ENCODE data around the gene ADK. TPM values are rescaled to one million over a fixed set of nuclear protein-coding genes. Genes with fewer than 3 reads are reported as not detected.

ADK gene
- total RNA-seq, 1 experiment from 2014 or later, result 26.8 TPM

DNA sequence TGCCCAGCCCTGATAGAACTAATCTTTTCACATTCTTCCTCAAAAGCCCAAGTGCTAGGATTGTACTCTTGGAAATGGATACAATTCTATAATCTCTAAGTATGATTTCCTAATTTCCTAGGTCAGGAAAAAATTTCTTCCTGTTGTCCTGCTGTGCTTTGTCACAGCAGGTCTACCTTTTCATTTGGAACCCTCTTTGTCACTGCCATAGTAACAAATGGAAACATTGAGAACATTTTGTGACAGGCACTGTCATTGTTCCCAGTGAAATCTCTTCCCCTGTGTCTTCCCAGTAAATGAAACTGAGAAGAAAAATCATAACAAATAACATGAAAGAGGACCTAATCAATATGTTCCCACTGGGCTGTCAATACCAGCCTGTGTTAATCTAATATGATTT is 524.5 kb downstream of the ADK start:
- Histone ChIP-seq H4K20me1 (ENCODE audit: control insufficient read depth, insufficient read depth, insufficient read length) (no peaks in the 10 kb centered on the region), H2BK12ac (ENCODE audit: insufficient read length, low read depth, low read length) (no peak overlapping the region)

More for the DNA sequence above, 524.5 kb downstream of the ADK start:
- Mint-ChIP-seq H3K27ac (no peak overlapping the region), H3K27me3 (ENCODE audit: low read depth) (no peaks in the 10 kb centered on the region), H3K36me3 (ENCODE audit: insufficient read depth in 1 of 3, low read depth in 3 of 3) (peaks cover 0 to 3% (median 0%) of the 10 kb centered on the region in 3 experiments; a peak in 3 of 7 replicates), H3K4me3 (no peak overlapping the region), H3K4me1 (peaks cover 4 to 5% of the 10 kb centered on the region in 2 experiments; a peak in 2 of 4 replicates), H3K9me3 (no peaks in the 10 kb centered on the region)
- Histone ChIP-seq H3K9me3 (ENCODE audit: control insufficient read depth, low read depth, low read length) (no peaks in the 10 kb centered on the region), H3K4me2 (ENCODE audit: insufficient read depth, insufficient read length, low read length) (no peak overlapping the region), H2BK5ac (ENCODE audit: insufficient read length, low read length) (no peak overlapping the region), H2AK5ac (ENCODE audit: insufficient read length, low read length) (no peak overlapping the region), H3K27me3 (ENCODE audit: insufficient read depth, low read length) (no peaks in the 10 kb centered on the region), H3K9ac (ENCODE audit: extremely low read depth, insufficient read length, low read length) (no peak overlapping the region), H3K14ac (ENCODE audit: insufficient read depth, low read length) (no peak overlapping the region), H4K8ac (replicated peaks; ENCODE audit: insufficient read length, low read depth, low read length) (no peak overlapping the region), H3T11ph (ENCODE audit: low read length) (no peak overlapping the region), H3K56ac (ENCODE audit: insufficient read length, low read depth, low read length) (no peak overlapping the region), H2BK120ac (ENCODE audit: low read depth, low read length, poor library complexity, severe bottlenecking) (no peak overlapping the region), H3K4ac (ENCODE audit: low read depth, low read length) (no peak overlapping the region), H3K18ac (ENCODE audit: insufficient read length, low read depth, low read length) (no peak overlapping the region), H4K5ac (ENCODE audit: insufficient read length, low read depth, low read length) (no peak overlapping the region), H4K91ac (ENCODE audit: insufficient read length, low read depth, low read length) (no peak overlapping the region), H3K23me2 (ENCODE audit: insufficient read length, low read depth, low read length, poor library complexity, severe bottlenecking) (no peaks in the 10 kb centered on the region), H3K23ac (ENCODE audit: insufficient read length, low read depth, low read length) (no peak overlapping the region), H2AFZ (ENCODE audit: low read length) (no peak overlapping the region), H2BK15ac (ENCODE audit: low read depth, low read length) (no peak overlapping the region), H3K27ac (ENCODE audit: insufficient read length, low read depth, low read length) (no peak overlapping the region), H3K79me1 (ENCODE audit: insufficient read depth, low read depth, low read length, poor library complexity, severe bottlenecking) (no peaks in the 10 kb centered on the region), H2BK20ac (ENCODE audit: low read depth, low read length, poor library complexity, severe bottlenecking) (no peak overlapping the region), H3K4me1 (ENCODE audit: insufficient read depth, low read length) (no peaks in the 10 kb centered on the region), H3K79me2 (ENCODE audit: insufficient read depth, low read length) (no peaks in the 10 kb centered on the region)
- no peak for DNase-seq
- TF ChIP-seq, protein P1, sequence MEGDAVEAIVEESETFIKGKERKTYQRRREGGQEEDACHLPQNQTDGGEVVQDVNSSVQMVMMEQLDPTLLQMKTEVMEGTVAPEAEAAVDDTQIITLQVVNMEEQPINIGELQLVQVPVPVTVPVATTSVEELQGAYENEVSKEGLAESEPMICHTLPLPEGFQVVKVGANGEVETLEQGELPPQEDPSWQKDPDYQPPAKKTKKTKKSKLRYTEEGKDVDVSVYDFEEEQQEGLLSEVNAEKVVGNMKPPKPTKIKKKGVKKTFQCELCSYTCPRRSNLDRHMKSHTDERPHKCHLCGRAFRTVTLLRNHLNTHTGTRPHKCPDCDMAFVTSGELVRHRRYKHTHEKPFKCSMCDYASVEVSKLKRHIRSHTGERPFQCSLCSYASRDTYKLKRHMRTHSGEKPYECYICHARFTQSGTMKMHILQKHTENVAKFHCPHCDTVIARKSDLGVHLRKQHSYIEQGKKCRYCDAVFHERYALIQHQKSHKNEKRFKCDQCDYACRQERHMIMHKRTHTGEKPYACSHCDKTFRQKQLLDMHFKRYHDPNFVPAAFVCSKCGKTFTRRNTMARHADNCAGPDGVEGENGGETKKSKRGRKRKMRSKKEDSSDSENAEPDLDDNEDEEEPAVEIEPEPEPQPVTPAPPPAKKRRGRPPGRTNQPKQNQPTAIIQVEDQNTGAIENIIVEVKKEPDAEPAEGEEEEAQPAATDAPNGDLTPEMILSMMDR (conservative IDR thresholded peaks at IDR 0.05), result no peak
